CD4-positive, alpha-beta T cell (primary cell): ENCODE measurements around the gene ALKBH3. TPM values are rescaled to one million over a fixed set of nuclear protein-coding genes. Genes with fewer than 3 reads are reported as not detected.

ENCODE experiments used
- ATAC-seq: fragments of 200-7000 bp; cut with Tn5 transposase; one replicate; pipeline ENCODE4 v1.10.0; 2022; ENCODE audit warnings: mild to moderate bottlenecking; ENCODE audit not compliant: poor library complexity
- CTCF ChIA-PET: fragments of 350-600 bp; sonication (Branson Sonifier 250); formaldehyde crosslinking; loops from one replicate; lab custom pipeline; 2021; ENCODE audit warnings: antibody characterized with exemption, inconsistent platforms; lab: Charles Lee
- POLR2A ChIA-PET: fragments of 350-600 bp; sonication (Branson Sonifier 250); formaldehyde crosslinking; loops from one replicate; lab custom pipeline; 2021; ENCODE audit warnings: antibody characterized with exemption, inconsistent platforms; lab: Charles Lee
- DNase-seq, 14 experiments: peaks; one replicate each; pipeline ENCODE4 v3.0.0-alpha.2; 2013 to 2020; ENCODE audit warnings: mixed read lengths in 2 of 14
- H3K27ac ChIP-seq, 2 donors: one replicate each; pipeline versions ENCODE4 v1.5.1 to v1.7.0; 2013; ENCODE audit warnings: low read length in 2 of 2, low read depth in 1 of 2, mild to moderate bottlenecking in 1 of 2
- H3K27me3 ChIP-seq, 2 experiments: 1 replicate in 1 of 2; 2 replicates in 1 of 2; pipeline versions ENCODE4 v1.6.1 to v1.7.0; 2013; ENCODE audit warnings: low read length in 2 of 2, control low read depth in 1 of 2, mild to moderate bottlenecking in 1 of 2, moderate library complexity in 1 of 2; ENCODE audit not compliant: insufficient read depth in 2 of 2, control insufficient read depth in 1 of 2
- H3K36me3 ChIP-seq: one replicate; pipeline ENCODE4 v1.6.1; 2013; ENCODE audit warnings: low read length, control low read depth; ENCODE audit not compliant: insufficient read depth
- H3K4me1 ChIP-seq: one replicate; pipeline ENCODE4 v1.6.1; 2013; ENCODE audit warnings: low read length, control low read depth; ENCODE audit not compliant: insufficient read depth
- H3K4me3 ChIP-seq: one replicate; pipeline ENCODE4 v1.5.1; 2013; ENCODE audit warnings: mild to moderate bottlenecking, low read length, moderate library complexity
- H3K9me3 ChIP-seq, 2 experiments: 1 replicate in 1 of 2; 2 replicates in 1 of 2; pipeline versions ENCODE4 v1.6.1 to v1.7.0; 2013; ENCODE audit warnings: low read length in 2 of 2, mild to moderate bottlenecking in 2 of 2, control low read depth in 1 of 2, moderate library complexity in 1 of 2; ENCODE audit not compliant: control insufficient read depth in 1 of 2, insufficient read depth in 1 of 2
- H3K27ac Mint-ChIP-seq: one replicate; pipeline ENCODE4 v1.8.0; 2020; ENCODE audit warnings: mixed read lengths
- H3K27me3 Mint-ChIP-seq: one replicate; pipeline ENCODE4 v1.8.0; 2021; ENCODE audit warnings: mixed read lengths
- H3K36me3 Mint-ChIP-seq: one replicate; pipeline ENCODE4 v1.8.0; 2021; ENCODE audit warnings: low read depth, mixed read lengths
- H3K4me1 Mint-ChIP-seq: one replicate; pipeline ENCODE4 v1.8.0; 2021; ENCODE audit warnings: low read depth, mixed read lengths
- H3K4me3 Mint-ChIP-seq: one replicate; pipeline ENCODE4 v1.8.0; 2020; ENCODE audit warnings: mild to moderate bottlenecking, mixed read lengths
- H3K9me3 Mint-ChIP-seq: one replicate; pipeline ENCODE4 v1.8.0; 2020; ENCODE audit warnings: mixed read lengths
- CTCF ChIP-seq: fragments of 200-600 bp; IDR thresholded peaks from one replicate; pipeline ENCODE4 v1.8.0; 2022; ENCODE audit warnings: antibody characterized with exemption, mild to moderate bottlenecking
- intact Hi-C, 2 experiments: fragments of 100-400 bp; cut with DNase I in 1 of 2; cut with micrococcal nuclease in 1 of 2; formaldehyde crosslinking; loops; one replicate each; pipeline versions ENCODE4 v1.15.1 to v1.9.0; 2023 to 2025; cut with DNase I, micrococcal nuclease
- total RNA-seq, 174 experiments: library from RNA in 2 of 174; stranded (reverse) in 2 of 174; gene quantifications; one replicate each; pipeline ENCODE4 v1.2.3 and lab custom pipeline; 2021 to 2026

ALKBH3 gene
- total RNA-seq, 2 experiments from 2014 or later, result 16.7 to 17.2 TPM

GRCh38 chr11:43868852-43869567 lies 11.6 kb upstream of the ALKBH3 start:
- Mint-ChIP-seq H3K36me3 (no peaks in the 10 kb centered on the region), H3K4me3 (peak overlapping the region; percentile 1), H3K27ac (no peak overlapping the region), H3K4me1 (peaks cover 11% of the 10 kb centered on the region), H3K27me3 (peaks cover 40% of the 10 kb centered on the region), H3K9me3 (no peaks in the 10 kb centered on the region)
- TF ChIP-seq CTCF, result no peak
- Histone ChIP-seq H3K4me1 (peaks cover 13% of the 10 kb centered on the region), H3K27ac (peak overlapping the region in 1 of 2 donors; percentile 25), H3K36me3 (no peaks in the 10 kb centered on the region), H3K27me3 (peaks cover 13 to 22% of the 10 kb centered on the region in 2 experiments), H3K9me3 (no peaks in the 10 kb centered on the region), H3K4me3 (no peak overlapping the region)
- ChIA-PET POLR2A (interaction anchor here (1.1 kb wide), 1 partner anchor 189 kb away, joined by 3 read pairs; the partner anchor contains the start of gene HSD17B12), CTCF (no interaction called here)
- intact Hi-C loops, result no loop called here
- ATAC-seq, result peak; percentile 93
- peak in 5 of 14 experiments; percentile 4 to 83 (median 62) for DNase-seq

GRCh38 chr11:43871051-43871450 lies 9.6 kb upstream of the ALKBH3 start:
- Histone ChIP-seq H3K36me3 (no peaks in the 10 kb centered on the region), H3K4me1 (peaks cover 13% of the 10 kb centered on the region), H3K4me3 (no peak overlapping the region), H3K27me3 (peaks cover 10 to 27% of the 10 kb centered on the region in 2 experiments), H3K9me3 (no peaks in the 10 kb centered on the region), H3K27ac (no peak overlapping the region)
- peaks cover 53% of the 10 kb centered on the region for H3K27me3 Mint-ChIP-seq
- CTCF ChIA-PET, result interaction anchor here (0.9 kb wide), 1 partner anchor 19 kb away, joined by 3 read pairs; no protein-coding TSS in a partner anchor
- no peaks in the 10 kb centered on the region for H3K9me3 Mint-ChIP-seq
- intact Hi-C loops, result no loop called here
- POLR2A ChIA-PET, result no interaction called here
- no peak overlapping the region for H3K4me3 Mint-ChIP-seq
- H3K36me3 Mint-ChIP-seq, result no peaks in the 10 kb centered on the region
- no peak overlapping the region for H3K27ac Mint-ChIP-seq
- H3K4me1 Mint-ChIP-seq, result peaks cover 11% of the 10 kb centered on the region
- ATAC-seq (no peak), DNase-seq (no peak)
- TF ChIP-seq CTCF, result no peak

- ATAC-seq, result no peak
- Histone ChIP-seq H3K36me3 (no peaks in the 10 kb centered on the region), H3K4me3 (no peak overlapping the region), H3K27ac (no peak overlapping the region), H3K4me1 (peaks cover 13% of the 10 kb centered on the region), H3K27me3 (peaks cover 18 to 41% of the 10 kb centered on the region in 2 experiments), H3K9me3 (no peaks in the 10 kb centered on the region)
- TF ChIP-seq CTCF, result no peak
- H3K4me3 Mint-ChIP-seq, result no peak overlapping the region
- POLR2A ChIA-PET, result no interaction called here
- intact Hi-C loops, result no loop called here
- H3K36me3 Mint-ChIP-seq, result no peaks in the 10 kb centered on the region
- no peaks in the 10 kb centered on the region for H3K9me3 Mint-ChIP-seq
- H3K27ac Mint-ChIP-seq, result no peak overlapping the region
- H3K4me1 Mint-ChIP-seq, result peaks cover 11% of the 10 kb centered on the region
- DNase-seq, result no peak
- peaks cover 68% of the 10 kb centered on the region for H3K27me3 Mint-ChIP-seq
- CTCF ChIA-PET, result no interaction called here
Observed at GRCh38 chr11:43872995-43873394, 7.6 kb upstream of the ALKBH3 start.
